HL-60 (cell line): Measurements from ENCODE around the gene MOXD1.

Source experiments
- DNase-seq, 2 experiments: peaks; one replicate each; pipeline ENCODE4 v3.0.0-alpha.2; 2010 to 2020; ENCODE audit warnings: low read depth in 1 of 2, low spot score in 1 of 2
- H3K27ac ChIP-seq: fragments of 250-450 bp; sonication (Bioruptor Pico); replicated peaks from 2 replicates; pipeline ENCODE4 v1.5.1; 2020; ENCODE audit warnings: mild to moderate bottlenecking, moderate library complexity
- H3K27me3 ChIP-seq: fragments of 250-450 bp; sonication (Bioruptor Pico); 2 replicates; pipeline ENCODE4 v1.5.1; 2021; ENCODE audit warnings: mild to moderate bottlenecking, moderate library complexity; ENCODE audit not compliant: insufficient read depth, poor library complexity, severe bottlenecking
- H3K4me3 ChIP-seq: replicated peaks from 2 replicates; pipeline ENCODE4 v1.5.1; 2011; ENCODE audit warnings: mild to moderate bottlenecking, control low read depth, low read length; ENCODE audit not compliant: insufficient read depth
- CTCF ChIP-seq: IDR thresholded peaks from one replicate; pipeline ENCODE4 v1.5.1; 2011; ENCODE audit warnings: low read length, control low read depth, inconsistent platforms; ENCODE audit not compliant: insufficient read depth
- GABPA ChIP-seq: IDR thresholded peaks from 2 replicates; pipeline ENCODE4 v1.6.1; 2012; ENCODE audit warnings: low read depth
- POLR2AphosphoS5 ChIP-seq: IDR thresholded peaks from 2 replicates; pipeline ENCODE4 v1.6.1; 2012; ENCODE audit warnings: low read depth
- REST ChIP-seq: IDR thresholded peaks from 2 replicates; pipeline ENCODE4 v1.6.1; 2012; ENCODE audit warnings: low read depth; ENCODE audit not compliant: insufficient replicate concordance
- SPI1 ChIP-seq: IDR thresholded peaks from 2 replicates; pipeline ENCODE4 v1.6.1; 2012; ENCODE audit warnings: low read depth, mild to moderate bottlenecking, borderline replicate concordance

MOXD1 gene

GRCh38 chr6:132322398-132322797 lies 78.9 kb downstream of the MOXD1 start:
- H3K4me3 ChIP-seq = no peak overlapping the region
- no peaks in the 10 kb centered on the region for H3K27me3 ChIP-seq
- DNase-seq = no peak
- no peak overlapping the region for H3K27ac ChIP-seq
- no peak for TF ChIP-seq POLR2AphosphoS5
- TF ChIP-seq REST = no peak
- TF ChIP-seq SPI1 = no peak
- no peak for TF ChIP-seq CTCF

- Histone ChIP-seq H3K27ac (no peak overlapping the region), H3K27me3 (no peaks in the 10 kb centered on the region), H3K4me3 (no peak overlapping the region)
- DNase-seq = no peak
- no peak for TF ChIP-seq CTCF
- no peak for TF ChIP-seq GABPA
- TF ChIP-seq REST = no peak
- TF ChIP-seq SPI1 = no peak
- TF ChIP-seq POLR2AphosphoS5 = no peak
Observed at GRCh38 chr6:132320007-132320406, 81.3 kb downstream of the MOXD1 start.

GRCh38 chr6:132316970-132317369 lies 84.3 kb downstream of the MOXD1 start:
- Histone ChIP-seq H3K27me3 (no peaks in the 10 kb centered on the region), H3K4me3 (no peak overlapping the region), H3K27ac (no peak overlapping the region)
- no peak for DNase-seq
- TF ChIP-seq CTCF (no peak), SPI1 (no peak), POLR2AphosphoS5 (no peak), REST (no peak), GABPA (no peak)
